ENCODE results near the gene HLA-DOB.

- TF ChIP-seq YY1 (IDR thresholded peaks at IDR 0.05; ENCODE audit: insufficient read depth, insufficient read length), result no peak
- TF ChIP-seq ZNF274 (IDR thresholded peaks at IDR 0.05; ENCODE audit: low read depth, low read length), result no peak
- no peak for TF ChIP-seq SUZ12 (IDR thresholded peaks at IDR 0.05; ENCODE audit: extremely low read depth, insufficient read depth, insufficient read length)
These were observed 16.9 kb upstream of the HLA-DOB start for GRCh38 chr6:32833664-32834063.
